ENCODE measurements around the gene RIOX2.
"Not testable (repeated sequence)": the region's sequence is repeated elsewhere in the genome, so short reads cannot be mapped to it uniquely, and the experiment has no call there.

The RIOX2 gene

GRCh38 chr3:97916576-97916975 is 55.7 kb downstream of the RIOX2 start:
- DNase-seq (no peak), ATAC-seq (no peak)
- no peak overlapping the region for H3K27ac Mint-ChIP-seq
- peaks cover 2% of the 10 kb centered on the region for H3K4me1 Mint-ChIP-seq
- no peak overlapping the region for H3K4me3 Mint-ChIP-seq
- H3K27me3 Mint-ChIP-seq, result no peaks in the 10 kb centered on the region
- H3K9me3 Mint-ChIP-seq, result peaks cover 0 to under 1% of the 10 kb centered on the region in 2 donors

- ATAC-seq (no peak), DNase-seq (no peak)
- Mint-ChIP-seq H3K4me3 (no peak overlapping the region), H3K27me3 (no peaks in the 10 kb centered on the region), H3K9me3 (no peaks in the 10 kb centered on the region), H3K27ac (peak overlapping the region in 1 of 2 donors; percentile 26), H3K4me1 (peaks cover 17% of the 10 kb centered on the region)
Measured at GRCh38 chr3:97914388-97914787, 57.8 kb downstream of the RIOX2 start.

- ATAC-seq (no peak), DNase-seq (no peak)
- peak overlapping the region in 1 of 2 donors; percentile 34 for H3K27ac Mint-ChIP-seq
- no peaks in the 10 kb centered on the region for H3K9me3 Mint-ChIP-seq
- H3K27me3 Mint-ChIP-seq, result no peaks in the 10 kb centered on the region
- H3K4me1 Mint-ChIP-seq, result peaks cover 17% of the 10 kb centered on the region
- H3K4me3 Mint-ChIP-seq, result no peak overlapping the region
Measured at GRCh38 chr3:97911459-97911858, 60.8 kb downstream of the RIOX2 start.

GRCh38 chr3:97910931-97911351 is 61.3 kb downstream of the RIOX2 start:
- no peak for DNase-seq
- peak overlapping the region; percentile 77 to 84 for H3K4me3 Mint-ChIP-seq

GRCh38 chr3:97910236-97910831 is 61.9 kb downstream of the RIOX2 start:
- H3K27ac Mint-ChIP-seq, result peak overlapping the region; percentile 67 to 73
- ATAC-seq, result not testable (repeated sequence)

More at GRCh38 chr3:97910931-97911351, 61.3 kb downstream of the RIOX2 start:
- H3K4me1 Mint-ChIP-seq, result peaks cover 17% of the 10 kb centered on the region
- H3K9me3 Mint-ChIP-seq, result no peaks in the 10 kb centered on the region
- ATAC-seq, result peak; percentile 57
- peak overlapping the region in 1 of 2 donors; percentile 73 for H3K27ac Mint-ChIP-seq
- H3K27me3 Mint-ChIP-seq, result no peaks in the 10 kb centered on the region

GRCh38 chr3:97909830-97910229 is 62.4 kb downstream of the RIOX2 start:
- H3K27me3 Mint-ChIP-seq, ATAC-seq, H3K4me3 Mint-ChIP-seq, H3K27ac Mint-ChIP-seq, DNase-seq, H3K9me3 Mint-ChIP-seq: not testable (repeated sequence)
- peaks cover 17% of the 10 kb centered on the region for H3K4me1 Mint-ChIP-seq

More at GRCh38 chr3:97910236-97910831, 61.9 kb downstream of the RIOX2 start:
- Mint-ChIP-seq H3K4me3 (peak overlapping the region; percentile 77 to 84), H3K4me1 (peaks cover 17% of the 10 kb centered on the region)
- not testable (repeated sequence) for H3K27me3 Mint-ChIP-seq, H3K9me3 Mint-ChIP-seq
- DNase-seq, result peak; percentile 12 to 21

GRCh38 chr3:97901313-97902248 is 70.7 kb downstream of the RIOX2 start:
- ATAC-seq (no peak), DNase-seq (no peak)
- no peaks in the 10 kb centered on the region for H3K9me3 Mint-ChIP-seq
- H3K4me1 Mint-ChIP-seq, result peaks cover 6% of the 10 kb centered on the region
- no peak overlapping the region for H3K4me3 Mint-ChIP-seq
- H3K27ac Mint-ChIP-seq, result no peak overlapping the region
- H3K27me3 Mint-ChIP-seq, result no peaks in the 10 kb centered on the region

- peaks cover 6% of the 10 kb centered on the region for H3K4me1 Mint-ChIP-seq
- H3K27me3 Mint-ChIP-seq, result no peaks in the 10 kb centered on the region
- ATAC-seq (no peak), DNase-seq (no peak)
- H3K4me3 Mint-ChIP-seq, result no peak overlapping the region
- no peaks in the 10 kb centered on the region for H3K9me3 Mint-ChIP-seq
- no peak overlapping the region for H3K27ac Mint-ChIP-seq
Measured at GRCh38 chr3:97899331-97899730, 72.9 kb downstream of the RIOX2 start.

- no peak overlapping the region for H3K27ac Mint-ChIP-seq
- H3K4me1 Mint-ChIP-seq, result peaks cover 2% of the 10 kb centered on the region
- ATAC-seq, result no peak
- no peak overlapping the region for H3K4me3 Mint-ChIP-seq
- H3K9me3 Mint-ChIP-seq, result no peaks in the 10 kb centered on the region
- no peaks in the 10 kb centered on the region for H3K27me3 Mint-ChIP-seq
- DNase-seq, result no peak
Measured at GRCh38 chr3:97896547-97896946, 75.7 kb downstream of the RIOX2 start.

- ATAC-seq, result no peak
- no peak for DNase-seq
- no peaks in the 10 kb centered on the region for H3K27me3 Mint-ChIP-seq
- no peak overlapping the region for H3K27ac Mint-ChIP-seq
- no peaks in the 10 kb centered on the region for H3K9me3 Mint-ChIP-seq
- H3K4me3 Mint-ChIP-seq, result no peak overlapping the region
- no peaks in the 10 kb centered on the region for H3K4me1 Mint-ChIP-seq
Measured at GRCh38 chr3:97896129-97896528, 76.1 kb downstream of the RIOX2 start.

- no peaks in the 10 kb centered on the region for H3K27me3 Mint-ChIP-seq
- no peaks in the 10 kb centered on the region for H3K9me3 Mint-ChIP-seq
- H3K27ac Mint-ChIP-seq, result no peak overlapping the region
- H3K4me3 Mint-ChIP-seq, result no peak overlapping the region
- no peaks in the 10 kb centered on the region for H3K4me1 Mint-ChIP-seq
- ATAC-seq, result no peak
- DNase-seq, result no peak
Measured at GRCh38 chr3:97895216-97895615, 77.0 kb downstream of the RIOX2 start.

- no peaks in the 10 kb centered on the region for H3K4me1 Mint-ChIP-seq
- H3K27ac Mint-ChIP-seq, result no peak overlapping the region
- no peak for DNase-seq
- H3K27me3 Mint-ChIP-seq, result no peaks in the 10 kb centered on the region
- no peak for ATAC-seq
- H3K4me3 Mint-ChIP-seq, result no peak overlapping the region
- no peaks in the 10 kb centered on the region for H3K9me3 Mint-ChIP-seq
Measured at GRCh38 chr3:97892852-97893251, 79.4 kb downstream of the RIOX2 start.
